PFSK-1 (cell line): ENCODE results near the gene CNGA2.

Experiments used
- FOXP2 ChIP-seq: optimal IDR thresholded peaks from 2 replicates; pipeline ENCODE3; 2011; ENCODE audit warnings: borderline replicate concordance, control low read depth, inconsistent platforms; ENCODE audit not compliant: insufficient read depth; ENCODE audit errors: extremely low read length, extremely low read depth
- POLR2AphosphoS5 ChIP-seq: IDR thresholded peaks from 2 replicates; pipeline ENCODE4 v1.6.1; 2012; ENCODE audit warnings: low read depth, mild to moderate bottlenecking, control low read depth, low read length, moderate library complexity
- SIN3A ChIP-seq: IDR thresholded peaks from 2 replicates; pipeline ENCODE4 v1.6.1; 2012; ENCODE audit warnings: mild to moderate bottlenecking, low read length, moderate library complexity, borderline replicate concordance; ENCODE audit not compliant: insufficient read depth
- TAF1 ChIP-seq: IDR thresholded peaks from 2 replicates; pipeline ENCODE4 v1.6.1; 2012; ENCODE audit warnings: low read length, control low read depth, borderline replicate concordance; ENCODE audit not compliant: insufficient read depth
- TF ChIP-seq, protein P1 (sequence below), 2 experiments: IDR thresholded peaks; 2 replicates each; pipeline versions ENCODE4 v1.6.1 to v1.8.0; 2011 to 2012; ENCODE audit warnings: low read depth in 2 of 2, low read length in 2 of 2, control low read depth in 1 of 2, inconsistent platforms in 1 of 2, mild to moderate bottlenecking in 1 of 2, moderate library complexity in 1 of 2; ENCODE audit not compliant: insufficient read depth in 1 of 2

CNGA2 gene

DNA sequence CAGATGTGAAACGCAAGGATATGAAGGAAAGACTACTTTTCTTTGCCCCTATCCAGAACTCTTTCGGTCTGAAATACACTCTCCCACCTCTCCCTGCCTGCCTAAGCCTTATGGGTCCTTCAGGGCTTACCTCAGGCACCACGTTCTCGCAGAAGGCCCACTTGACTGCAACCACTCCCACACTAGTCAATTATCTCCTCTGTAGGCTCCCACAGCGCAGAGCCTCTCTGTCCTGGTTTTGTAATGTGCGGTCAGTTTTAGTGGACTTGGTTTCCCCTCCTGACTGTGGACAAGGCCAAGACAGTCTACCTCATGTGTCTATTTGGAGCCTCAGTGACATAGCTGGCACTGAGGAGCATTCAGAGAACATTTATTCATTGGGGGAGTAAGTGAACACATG, 11.1 kb downstream of the CNGA2 start:
- TF ChIP-seq, protein P1, sequence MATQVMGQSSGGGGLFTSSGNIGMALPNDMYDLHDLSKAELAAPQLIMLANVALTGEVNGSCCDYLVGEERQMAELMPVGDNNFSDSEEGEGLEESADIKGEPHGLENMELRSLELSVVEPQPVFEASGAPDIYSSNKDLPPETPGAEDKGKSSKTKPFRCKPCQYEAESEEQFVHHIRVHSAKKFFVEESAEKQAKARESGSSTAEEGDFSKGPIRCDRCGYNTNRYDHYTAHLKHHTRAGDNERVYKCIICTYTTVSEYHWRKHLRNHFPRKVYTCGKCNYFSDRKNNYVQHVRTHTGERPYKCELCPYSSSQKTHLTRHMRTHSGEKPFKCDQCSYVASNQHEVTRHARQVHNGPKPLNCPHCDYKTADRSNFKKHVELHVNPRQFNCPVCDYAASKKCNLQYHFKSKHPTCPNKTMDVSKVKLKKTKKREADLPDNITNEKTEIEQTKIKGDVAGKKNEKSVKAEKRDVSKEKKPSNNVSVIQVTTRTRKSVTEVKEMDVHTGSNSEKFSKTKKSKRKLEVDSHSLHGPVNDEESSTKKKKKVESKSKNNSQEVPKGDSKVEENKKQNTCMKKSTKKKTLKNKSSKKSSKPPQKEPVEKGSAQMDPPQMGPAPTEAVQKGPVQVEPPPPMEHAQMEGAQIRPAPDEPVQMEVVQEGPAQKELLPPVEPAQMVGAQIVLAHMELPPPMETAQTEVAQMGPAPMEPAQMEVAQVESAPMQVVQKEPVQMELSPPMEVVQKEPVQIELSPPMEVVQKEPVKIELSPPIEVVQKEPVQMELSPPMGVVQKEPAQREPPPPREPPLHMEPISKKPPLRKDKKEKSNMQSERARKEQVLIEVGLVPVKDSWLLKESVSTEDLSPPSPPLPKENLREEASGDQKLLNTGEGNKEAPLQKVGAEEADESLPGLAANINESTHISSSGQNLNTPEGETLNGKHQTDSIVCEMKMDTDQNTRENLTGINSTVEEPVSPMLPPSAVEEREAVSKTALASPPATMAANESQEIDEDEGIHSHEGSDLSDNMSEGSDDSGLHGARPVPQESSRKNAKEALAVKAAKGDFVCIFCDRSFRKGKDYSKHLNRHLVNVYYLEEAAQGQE (IDR thresholded peaks at IDR 0.05; ENCODE audit: insufficient read depth in 1 of 2, low read depth in 2 of 2, low read length in 2 of 2): no peak
- TF ChIP-seq SIN3A (no peak), FOXP2 (no peak), POLR2AphosphoS5 (no peak), TAF1 (no peak)

DNA sequence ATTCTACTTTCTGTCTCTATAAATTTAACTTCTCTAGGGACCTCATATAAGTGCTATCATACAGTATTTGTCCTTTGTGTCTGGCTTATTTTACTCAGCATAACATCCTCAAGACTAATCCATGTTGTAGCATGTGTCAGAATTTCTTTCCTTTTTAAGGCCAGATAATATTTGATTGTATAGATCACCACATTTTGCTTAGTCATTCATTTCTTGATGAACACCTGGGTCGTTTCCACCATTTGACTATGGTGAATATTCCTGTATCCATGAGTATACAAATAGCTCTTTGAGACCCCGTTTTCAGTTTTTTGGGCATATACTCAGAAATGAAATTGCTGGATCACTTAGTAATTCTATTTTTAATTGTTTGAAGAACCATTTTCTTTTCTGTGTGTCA, 12.0 kb downstream of the CNGA2 start:
- TF ChIP-seq, protein P1 (IDR thresholded peaks at IDR 0.05; ENCODE audit: insufficient read depth in 1 of 2, low read depth in 2 of 2, low read length in 2 of 2): no peak
- TF ChIP-seq FOXP2 (no peak), POLR2AphosphoS5 (no peak), SIN3A (no peak), TAF1 (no peak)

DNA sequence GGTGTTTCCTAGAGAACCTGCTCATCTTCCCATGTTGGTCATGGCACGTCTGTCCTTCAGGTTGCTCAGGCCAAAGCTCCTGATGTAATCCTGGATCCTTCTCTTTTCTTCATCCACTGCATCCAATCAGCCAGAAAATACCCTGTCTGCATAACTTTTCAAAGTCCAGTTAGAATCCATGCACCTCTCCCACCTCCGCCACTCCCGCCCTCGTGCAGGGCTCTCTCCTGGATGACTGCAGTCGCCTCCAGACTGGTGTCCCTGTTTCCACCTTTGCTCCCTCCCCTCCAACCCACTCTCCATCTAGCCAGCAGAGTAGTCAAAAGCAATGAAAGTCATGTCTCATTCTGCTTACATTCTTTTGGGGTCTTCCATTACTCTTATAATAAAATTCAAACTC, 16.0 kb downstream of the CNGA2 start:
- TF ChIP-seq TAF1 (no peak), SIN3A (no peak), POLR2AphosphoS5 (no peak), FOXP2 (no peak)
- TF ChIP-seq, protein P1 (IDR thresholded peaks at IDR 0.05; ENCODE audit: insufficient read depth in 1 of 2, low read depth in 2 of 2, low read length in 2 of 2): no peak

DNA sequence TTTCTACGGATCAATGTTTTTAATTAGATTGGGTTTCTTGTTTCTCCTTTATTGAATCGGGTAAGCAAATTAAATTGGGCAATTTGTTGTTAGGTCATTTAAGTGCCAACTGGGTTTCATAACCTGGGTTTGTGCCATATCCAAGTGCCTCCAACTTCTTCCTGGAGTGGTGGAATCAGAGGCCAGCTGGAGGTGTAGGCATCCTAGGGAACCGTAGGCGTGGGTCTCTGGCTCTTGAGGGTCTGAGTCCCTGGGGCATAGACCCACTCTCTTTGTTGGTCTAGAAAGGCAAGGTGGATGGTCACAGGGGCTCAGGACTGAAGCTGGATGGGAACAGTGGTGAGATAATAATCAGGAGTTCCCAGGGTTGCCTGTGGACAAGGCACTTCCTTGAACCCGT, 18.3 kb downstream of the CNGA2 start:
- TF ChIP-seq, protein P1 (IDR thresholded peaks at IDR 0.05; ENCODE audit: insufficient read depth in 1 of 2, low read depth in 2 of 2, low read length in 2 of 2): no peak
- no peak for TF ChIP-seq TAF1
- TF ChIP-seq FOXP2: no peak
- no peak for TF ChIP-seq SIN3A
- TF ChIP-seq POLR2AphosphoS5: no peak
